Bronchial epithelial cell (primary cell): ENCODE data around the gene TICRR. TPM values are rescaled to one million over a fixed set of nuclear protein-coding genes. Genes with fewer than 3 reads are reported as not detected.
A peak's percentile ranks its signal among the peaks of the same experiment; 100 is the strongest.

Source experiments
- DNase-seq: peaks from one replicate; pipeline ENCODE4 v3.0.0-alpha.2; 2010; ENCODE audit warnings: low read depth
- FAIRE-seq: peaks from 2 replicates; lab custom pipeline; 2011; peaks lifted over from hg19 to GRCh38; lab: Jason Lieb, UNC
- H3K27me3 ChIP-seq: 2 replicates; pipeline ENCODE4 v1.5.1; 2011; ENCODE audit warnings: low read length; ENCODE audit not compliant: control insufficient read depth, insufficient read depth
- H3K36me3 ChIP-seq: 2 replicates; pipeline ENCODE4 v1.5.1; 2011; ENCODE audit warnings: low read length; ENCODE audit not compliant: control insufficient read depth, insufficient read depth
- H3K4me3 ChIP-seq: 2 replicates; pipeline ENCODE4 v1.5.1; 2011; ENCODE audit warnings: mild to moderate bottlenecking, low read depth, low read length, control low read depth
- total RNA-seq: library from RNA; depleted of rRNA; stranded (reverse); fragments of >200 nt; gene quantifications from 2 replicates; pipeline ENCODE4 v1.2.1, GENCODE V29; 2014
- TF ChIP-seq, protein P1 (sequence below): IDR thresholded peaks from 2 replicates; pipeline ENCODE4 v1.5.1; 2011; ENCODE audit warnings: mild to moderate bottlenecking, moderate library complexity, low read length, control low read depth, inconsistent platforms; ENCODE audit not compliant: insufficient read depth, severe bottlenecking

Gene TICRR, protein sequence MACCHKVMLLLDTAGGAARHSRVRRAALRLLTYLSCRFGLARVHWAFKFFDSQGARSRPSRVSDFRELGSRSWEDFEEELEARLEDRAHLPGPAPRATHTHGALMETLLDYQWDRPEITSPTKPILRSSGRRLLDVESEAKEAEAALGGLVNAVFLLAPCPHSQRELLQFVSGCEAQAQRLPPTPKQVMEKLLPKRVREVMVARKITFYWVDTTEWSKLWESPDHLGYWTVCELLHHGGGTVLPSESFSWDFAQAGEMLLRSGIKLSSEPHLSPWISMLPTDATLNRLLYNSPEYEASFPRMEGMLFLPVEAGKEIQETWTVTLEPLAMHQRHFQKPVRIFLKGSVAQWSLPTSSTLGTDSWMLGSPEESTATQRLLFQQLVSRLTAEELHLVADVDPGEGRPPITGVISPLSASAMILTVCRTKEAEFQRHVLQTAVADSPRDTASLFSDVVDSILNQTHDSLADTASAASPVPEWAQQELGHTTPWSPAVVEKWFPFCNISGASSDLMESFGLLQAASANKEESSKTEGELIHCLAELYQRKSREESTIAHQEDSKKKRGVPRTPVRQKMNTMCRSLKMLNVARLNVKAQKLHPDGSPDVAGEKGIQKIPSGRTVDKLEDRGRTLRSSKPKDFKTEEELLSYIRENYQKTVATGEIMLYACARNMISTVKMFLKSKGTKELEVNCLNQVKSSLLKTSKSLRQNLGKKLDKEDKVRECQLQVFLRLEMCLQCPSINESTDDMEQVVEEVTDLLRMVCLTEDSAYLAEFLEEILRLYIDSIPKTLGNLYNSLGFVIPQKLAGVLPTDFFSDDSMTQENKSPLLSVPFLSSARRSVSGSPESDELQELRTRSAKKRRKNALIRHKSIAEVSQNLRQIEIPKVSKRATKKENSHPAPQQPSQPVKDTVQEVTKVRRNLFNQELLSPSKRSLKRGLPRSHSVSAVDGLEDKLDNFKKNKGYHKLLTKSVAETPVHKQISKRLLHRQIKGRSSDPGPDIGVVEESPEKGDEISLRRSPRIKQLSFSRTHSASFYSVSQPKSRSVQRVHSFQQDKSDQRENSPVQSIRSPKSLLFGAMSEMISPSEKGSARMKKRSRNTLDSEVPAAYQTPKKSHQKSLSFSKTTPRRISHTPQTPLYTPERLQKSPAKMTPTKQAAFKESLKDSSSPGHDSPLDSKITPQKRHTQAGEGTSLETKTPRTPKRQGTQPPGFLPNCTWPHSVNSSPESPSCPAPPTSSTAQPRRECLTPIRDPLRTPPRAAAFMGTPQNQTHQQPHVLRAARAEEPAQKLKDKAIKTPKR (N-terminal part only)
- total RNA-seq, result 0.26 TPM in 2 replicates

DNA sequence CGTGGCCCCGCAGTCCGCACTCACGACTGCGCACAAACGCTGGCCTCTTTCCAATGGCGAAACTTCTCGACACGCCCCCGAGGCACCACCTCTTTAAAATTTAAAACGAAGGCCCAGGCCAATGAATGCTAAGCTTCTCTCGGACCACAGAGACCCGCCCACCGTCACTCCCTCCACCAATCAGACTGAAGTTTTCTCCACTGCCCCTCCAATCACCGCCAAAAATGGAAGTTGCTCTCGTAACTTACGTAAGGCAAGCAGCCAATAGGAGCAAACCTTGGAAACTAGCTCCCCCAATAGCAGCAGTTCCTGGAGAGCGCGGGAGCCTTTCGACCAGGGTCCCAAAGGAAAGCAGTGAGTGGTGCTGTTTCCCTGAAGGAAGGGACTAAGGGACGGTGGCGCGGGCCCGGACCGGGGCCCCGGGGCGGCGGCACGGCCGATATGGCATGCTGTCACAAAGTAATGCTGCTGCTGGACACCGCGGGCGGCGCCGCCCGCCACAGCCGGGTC lies at the start of gene TICRR:
TICRR (plus strand) TSS at position 324 of the 510 bp plus-strand sequence; CDS start at position 442, 118 bp downstream.
- TF ChIP-seq, protein P1, sequence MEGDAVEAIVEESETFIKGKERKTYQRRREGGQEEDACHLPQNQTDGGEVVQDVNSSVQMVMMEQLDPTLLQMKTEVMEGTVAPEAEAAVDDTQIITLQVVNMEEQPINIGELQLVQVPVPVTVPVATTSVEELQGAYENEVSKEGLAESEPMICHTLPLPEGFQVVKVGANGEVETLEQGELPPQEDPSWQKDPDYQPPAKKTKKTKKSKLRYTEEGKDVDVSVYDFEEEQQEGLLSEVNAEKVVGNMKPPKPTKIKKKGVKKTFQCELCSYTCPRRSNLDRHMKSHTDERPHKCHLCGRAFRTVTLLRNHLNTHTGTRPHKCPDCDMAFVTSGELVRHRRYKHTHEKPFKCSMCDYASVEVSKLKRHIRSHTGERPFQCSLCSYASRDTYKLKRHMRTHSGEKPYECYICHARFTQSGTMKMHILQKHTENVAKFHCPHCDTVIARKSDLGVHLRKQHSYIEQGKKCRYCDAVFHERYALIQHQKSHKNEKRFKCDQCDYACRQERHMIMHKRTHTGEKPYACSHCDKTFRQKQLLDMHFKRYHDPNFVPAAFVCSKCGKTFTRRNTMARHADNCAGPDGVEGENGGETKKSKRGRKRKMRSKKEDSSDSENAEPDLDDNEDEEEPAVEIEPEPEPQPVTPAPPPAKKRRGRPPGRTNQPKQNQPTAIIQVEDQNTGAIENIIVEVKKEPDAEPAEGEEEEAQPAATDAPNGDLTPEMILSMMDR, result no peak
- Histone ChIP-seq H3K4me3 (peak within 1 kb of the TSS; percentile 85), H3K27me3 (no peaks in the 10 kb centered on the region), H3K36me3 (no peaks in the 10 kb centered on the region)
- DNase-seq, result peak; percentile 99
- peak; percentile 95 for FAIRE-seq

DNA sequence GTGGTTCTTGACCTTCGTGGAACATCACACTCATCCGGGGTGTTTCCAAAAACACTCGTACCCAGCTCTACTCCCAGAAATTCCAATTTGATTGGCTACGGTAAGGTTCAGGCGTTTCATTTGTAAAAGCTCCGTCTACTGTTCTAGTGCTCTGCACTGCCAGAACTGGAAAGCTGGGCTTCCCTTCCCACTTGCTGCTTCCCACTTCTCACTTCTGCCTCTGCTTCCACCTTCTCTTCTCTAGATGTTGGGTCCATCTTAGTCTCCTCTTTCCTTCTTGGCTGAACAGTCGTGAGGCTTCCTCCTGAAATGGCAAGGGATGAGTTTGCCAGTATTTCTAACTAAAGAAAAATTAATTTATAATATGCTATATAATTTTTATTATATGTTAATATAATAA lies 49.1 kb upstream of the TICRR start:
- H3K36me3 ChIP-seq, result no peaks in the 10 kb centered on the region
- TF ChIP-seq, protein P1, result no peak
- FAIRE-seq, result no peak
- H3K27me3 ChIP-seq, result no peaks in the 10 kb centered on the region
- no peak for DNase-seq
- no peak overlapping the region for H3K4me3 ChIP-seq

DNA sequence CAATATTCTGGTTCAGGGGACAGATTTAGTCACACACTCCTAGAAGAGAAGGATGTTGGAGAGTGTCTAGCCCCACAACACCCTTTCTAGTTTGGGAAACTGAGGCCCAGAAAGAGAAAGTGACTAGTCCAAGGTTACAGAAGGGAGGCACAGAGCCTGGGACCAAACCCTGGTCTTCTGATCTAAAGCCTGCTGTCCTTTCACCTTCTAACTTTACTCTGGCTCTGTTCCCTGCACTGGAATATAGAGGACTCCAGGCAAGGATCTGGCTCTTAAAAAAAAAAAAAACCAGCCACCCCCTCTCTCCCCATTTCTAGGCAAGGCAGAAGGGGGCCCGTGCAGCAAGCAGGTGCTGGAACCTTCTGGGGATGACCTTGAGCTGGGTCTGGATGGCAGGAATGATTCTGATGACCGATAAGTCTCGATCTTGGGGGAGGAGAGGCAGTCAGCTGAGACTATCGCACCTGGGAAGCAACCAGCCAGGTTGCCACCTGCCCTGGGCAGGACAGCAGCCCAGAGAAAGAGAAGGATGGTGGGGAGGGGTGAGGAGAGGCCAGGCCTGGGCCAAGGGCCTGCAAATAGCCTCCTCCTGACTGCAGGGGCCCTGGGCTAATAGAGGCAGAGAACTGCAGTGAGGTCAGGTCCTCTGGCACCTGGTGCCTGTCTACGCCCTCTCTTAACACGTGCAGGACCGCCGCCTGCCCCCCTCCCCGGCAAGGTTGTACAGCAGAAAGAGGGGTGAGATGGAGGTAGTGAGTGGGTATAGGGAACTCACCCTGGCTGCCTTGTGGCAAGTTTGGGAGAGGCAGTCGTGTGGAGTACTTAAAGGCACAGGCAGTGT lies 48.4 kb upstream of the TICRR start:
- Histone ChIP-seq H3K27me3 (no peaks in the 10 kb centered on the region), H3K4me3 (no peak overlapping the region), H3K36me3 (no peaks in the 10 kb centered on the region)
- no peak for DNase-seq
- FAIRE-seq, result no peak
- TF ChIP-seq, protein P1, result no peak

DNA sequence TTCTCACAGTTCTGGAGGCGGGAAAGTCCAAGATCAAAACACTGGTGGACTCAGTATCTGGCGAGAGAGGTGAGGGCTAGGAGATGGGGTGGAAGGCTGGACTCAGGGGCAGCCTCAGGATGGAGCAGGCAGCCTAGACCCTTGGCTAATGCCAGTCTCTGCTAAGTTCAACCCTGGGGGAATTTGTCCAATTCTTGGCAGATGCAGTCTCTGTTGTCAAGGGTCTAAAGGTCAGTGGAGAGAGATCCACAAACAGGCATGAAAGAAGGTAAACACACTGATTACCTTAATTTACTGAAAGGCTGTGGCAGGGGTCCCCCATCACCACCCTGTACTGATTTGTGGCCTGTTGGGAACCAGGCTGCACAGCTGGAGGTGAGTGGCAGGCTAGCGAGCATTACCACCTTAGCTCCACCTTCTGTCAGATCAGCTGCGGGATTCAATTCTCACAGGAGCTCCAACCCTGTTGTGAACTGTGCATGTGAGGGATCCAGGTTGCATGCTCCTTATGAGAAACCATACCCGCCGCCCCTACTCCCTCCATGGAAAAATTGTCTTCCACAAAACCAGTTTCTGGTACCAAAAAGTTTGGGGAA lies 46.4 kb upstream of the TICRR start:
- Histone ChIP-seq H3K27me3 (no peaks in the 10 kb centered on the region), H3K4me3 (no peak overlapping the region), H3K36me3 (no peaks in the 10 kb centered on the region)
- FAIRE-seq, result no peak
- TF ChIP-seq, protein P1, result no peak
- DNase-seq, result no peak
